ENCODE results near the gene PIMREG. TPM values are rescaled to one million over a fixed set of nuclear protein-coding genes. Genes with fewer than 3 reads are reported as not detected.

The PIMREG gene
- total RNA-seq, 2 experiments from 2014 or later = 16.7 to 16.9 TPM

DNA sequence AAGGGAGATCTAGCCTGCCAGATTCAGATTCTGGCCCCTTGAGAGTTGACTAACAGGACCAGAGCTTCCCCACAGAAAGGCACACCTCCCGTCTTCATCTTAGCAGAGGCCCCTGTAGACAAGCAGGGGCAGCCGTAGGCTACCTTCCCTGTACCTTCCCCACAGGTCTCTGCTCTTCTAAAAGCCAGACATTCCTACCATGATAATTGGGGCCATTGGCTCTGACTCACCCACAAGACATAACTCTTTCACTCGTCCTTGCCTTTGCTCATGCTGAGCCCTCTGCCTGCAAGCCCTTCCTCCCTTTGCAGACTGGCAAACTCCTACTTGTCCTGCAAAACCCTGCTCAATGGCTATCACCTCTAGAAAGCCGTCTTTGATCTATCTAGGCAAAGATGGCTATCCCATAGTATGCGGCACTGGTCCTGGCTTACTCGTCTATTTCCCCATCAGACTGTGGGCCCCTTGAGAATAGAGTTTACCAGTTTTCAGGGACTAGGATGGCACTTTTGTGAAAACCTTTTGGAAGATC is 43.8 kb downstream of the PIMREG start:
- no peak overlapping the region for H3K4me3 Mint-ChIP-seq
- H3K36me3 Mint-ChIP-seq = no peaks in the 10 kb centered on the region
- no peak for DNase-seq
- no peak overlapping the region for H3K27ac Mint-ChIP-seq
- no peaks in the 10 kb centered on the region for H3K9me3 Mint-ChIP-seq
- ChIA-PET CTCF (no interaction called here), POLR2A (no interaction called here)
- H3K4me1 Mint-ChIP-seq (ENCODE audit: low read depth) = no peaks in the 10 kb centered on the region
- intact Hi-C loops (cut with micrococcal nuclease) = no loop called here
- H3K27me3 Mint-ChIP-seq = peaks cover 13% of the 10 kb centered on the region

DNA sequence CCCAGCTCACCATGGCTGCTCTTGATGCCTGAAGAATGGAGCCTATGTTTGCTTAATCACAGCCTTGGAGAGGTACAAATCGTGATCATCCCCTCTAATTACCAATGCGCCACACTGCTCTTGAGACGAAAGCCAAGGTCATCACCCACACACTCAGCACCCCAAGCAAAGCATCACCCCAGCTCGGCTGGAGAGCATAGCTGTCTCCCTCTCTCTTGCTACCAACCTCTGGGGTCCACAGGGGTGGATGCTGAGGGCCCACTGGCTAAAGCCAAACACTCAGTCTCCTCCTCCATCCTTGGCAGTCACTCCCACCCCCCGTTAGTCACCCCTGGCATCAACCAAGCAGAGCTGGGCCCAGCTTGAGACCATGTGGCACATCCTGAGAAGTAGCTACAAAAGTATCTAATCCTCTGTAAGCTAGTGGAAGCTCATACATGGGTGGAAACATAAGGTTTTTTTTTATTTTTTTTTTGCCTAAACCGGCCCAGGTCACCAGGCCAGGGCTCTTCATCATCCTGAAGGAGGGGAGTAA is 44.8 kb downstream of the PIMREG start:
- ChIA-PET POLR2A (no interaction called here), CTCF (no interaction called here)
- intact Hi-C loops (cut with micrococcal nuclease) = no loop called here
- Mint-ChIP-seq H3K27me3 (peaks cover 13% of the 10 kb centered on the region), H3K9me3 (no peaks in the 10 kb centered on the region), H3K36me3 (no peaks in the 10 kb centered on the region), H3K4me3 (no peak overlapping the region), H3K4me1 (ENCODE audit: low read depth) (no peaks in the 10 kb centered on the region), H3K27ac (no peak overlapping the region)
- DNase-seq = no peak

DNA sequence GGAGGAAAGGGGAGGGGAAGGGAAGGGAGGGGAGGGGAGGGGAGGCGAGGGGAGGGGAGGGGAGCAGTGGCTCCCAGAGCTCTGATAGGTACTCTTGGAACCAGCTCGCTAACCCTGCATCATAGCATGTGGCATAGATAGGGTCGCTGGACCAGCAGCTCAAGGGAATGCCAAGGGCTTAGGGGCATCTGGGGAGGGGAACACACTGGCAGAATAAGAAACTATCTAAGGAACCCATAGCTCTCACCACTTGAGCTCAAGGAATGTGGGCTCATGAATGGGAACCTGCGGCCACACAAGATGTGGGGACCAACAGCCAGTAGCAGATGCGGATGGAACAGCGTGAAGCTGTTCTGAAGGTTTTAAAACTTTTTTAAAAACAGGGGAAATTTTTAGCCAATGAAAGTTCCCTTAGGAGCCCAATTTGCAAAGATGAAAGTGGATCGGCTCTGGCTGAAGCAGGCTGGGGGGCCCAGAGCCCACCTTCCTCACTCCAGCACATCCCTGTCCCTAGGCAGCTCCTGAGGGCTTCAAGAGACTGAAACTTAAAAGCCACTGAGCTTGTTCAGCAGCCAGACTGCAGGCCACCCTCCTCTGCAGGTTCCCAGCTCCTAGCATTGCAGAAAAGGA is 46.9 kb downstream of the PIMREG start:
- intact Hi-C loops (cut with micrococcal nuclease) = no loop called here
- Mint-ChIP-seq H3K4me3 (no peak overlapping the region), H3K36me3 (no peaks in the 10 kb centered on the region), H3K27me3 (peaks cover 9% of the 10 kb centered on the region), H3K27ac (no peak overlapping the region), H3K9me3 (no peaks in the 10 kb centered on the region), H3K4me1 (ENCODE audit: low read depth) (peaks cover 9% of the 10 kb centered on the region)
- ChIA-PET CTCF (interaction anchor here (2.2 kb wide), 1 partner anchor 18 kb away, joined by 7 read pairs; no protein-coding TSS in a partner anchor), POLR2A (interaction anchor here (0.5 kb wide), 1 partner anchor 128 kb away, joined by 3 read pairs; no protein-coding TSS in a partner anchor)
- DNase-seq = no peak

DNA sequence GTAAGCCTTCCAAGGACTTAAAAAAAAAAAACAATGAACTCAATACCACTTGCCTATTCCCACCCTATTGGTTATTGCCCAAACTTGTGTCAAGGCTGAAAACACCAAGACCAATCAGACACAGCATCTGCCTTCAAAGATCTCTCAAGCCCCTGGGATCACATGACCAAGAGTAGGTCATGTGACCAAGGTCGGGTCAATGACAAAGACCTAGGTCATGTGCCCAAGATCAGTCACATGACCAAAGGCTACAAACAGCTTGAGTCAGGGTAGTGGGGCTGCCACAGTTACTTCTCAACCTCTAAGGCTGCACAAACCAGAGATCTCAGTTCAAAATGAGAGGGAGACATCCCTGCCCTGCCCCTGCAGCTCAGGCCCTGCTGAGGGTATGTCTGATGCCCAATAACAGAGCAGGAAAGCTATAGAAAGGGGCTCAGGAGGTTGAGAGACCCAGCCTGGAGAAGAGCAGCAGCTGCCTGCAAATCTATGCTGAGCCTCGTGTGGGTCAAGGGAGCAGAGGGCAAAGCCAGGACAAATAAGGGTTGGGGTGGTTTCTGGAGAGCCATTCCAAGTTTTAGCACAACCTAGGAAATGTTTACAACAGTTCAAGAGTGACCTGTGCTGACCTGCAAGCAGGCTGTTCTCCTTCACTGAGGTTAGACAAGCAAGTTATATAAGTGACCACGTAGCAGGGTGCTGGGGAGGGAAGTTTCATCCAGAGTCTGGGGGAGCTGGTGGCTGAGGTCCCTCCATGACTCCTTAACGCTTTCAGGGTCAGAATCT is 48.8 kb downstream of the PIMREG start:
- intact Hi-C loops (cut with micrococcal nuclease) = no loop called here
- H3K4me3 Mint-ChIP-seq = no peak overlapping the region
- ChIA-PET CTCF (no interaction called here), POLR2A (no interaction called here)
- no peaks in the 10 kb centered on the region for H3K9me3 Mint-ChIP-seq
- peaks cover 2% of the 10 kb centered on the region for H3K27me3 Mint-ChIP-seq
- no peak for DNase-seq
- H3K4me1 Mint-ChIP-seq (ENCODE audit: low read depth) = peaks cover 14% of the 10 kb centered on the region
- H3K27ac Mint-ChIP-seq = no peak overlapping the region
- H3K36me3 Mint-ChIP-seq = no peaks in the 10 kb centered on the region

DNA sequence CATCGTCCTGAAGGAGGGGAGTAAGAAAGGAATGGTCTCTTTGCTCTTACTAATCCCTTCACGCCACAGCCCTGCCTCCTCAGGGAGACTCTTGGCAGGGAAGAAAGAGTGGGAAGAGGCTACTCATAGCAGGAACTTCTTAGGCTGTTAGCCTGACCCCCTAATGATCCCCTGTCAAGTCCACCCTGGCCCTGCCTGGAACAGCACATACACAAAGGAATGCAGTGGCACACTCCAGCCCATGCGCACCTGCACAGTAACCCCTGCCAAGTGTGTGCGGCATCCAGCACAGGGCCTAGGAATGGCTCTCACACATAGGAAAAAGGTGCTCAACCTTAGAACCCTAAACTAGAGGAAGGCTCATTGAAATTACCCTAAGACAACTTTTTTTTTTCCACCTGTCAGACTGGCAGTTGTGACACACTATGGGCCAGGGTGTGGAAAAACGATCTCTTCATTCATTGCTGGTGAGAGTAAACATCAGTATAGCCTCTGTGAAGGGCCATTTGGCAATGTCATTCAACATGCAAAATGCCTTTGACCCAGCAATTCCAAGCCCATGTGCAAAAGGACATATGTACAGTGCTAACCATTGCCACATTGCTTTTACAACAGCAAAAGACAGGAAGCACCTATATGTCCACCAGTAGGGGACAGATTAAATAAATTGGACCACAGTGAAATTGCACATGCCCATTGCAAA is 50.1 kb downstream of the PIMREG start:
- no peak overlapping the region for H3K27ac Mint-ChIP-seq
- no peak for DNase-seq
- H3K36me3 Mint-ChIP-seq = no peaks in the 10 kb centered on the region
- no peaks in the 10 kb centered on the region for H3K27me3 Mint-ChIP-seq
- CTCF ChIA-PET = interaction anchor here (1.8 kb wide), 1 partner anchor 22 kb away, joined by 6 read pairs; no protein-coding TSS in a partner anchor
- peaks cover 14% of the 10 kb centered on the region for H3K4me1 Mint-ChIP-seq (ENCODE audit: low read depth)
- intact Hi-C loops (cut with micrococcal nuclease) = no loop called here
- POLR2A ChIA-PET = no interaction called here
- no peak overlapping the region for H3K4me3 Mint-ChIP-seq
- no peaks in the 10 kb centered on the region for H3K9me3 Mint-ChIP-seq

DNA sequence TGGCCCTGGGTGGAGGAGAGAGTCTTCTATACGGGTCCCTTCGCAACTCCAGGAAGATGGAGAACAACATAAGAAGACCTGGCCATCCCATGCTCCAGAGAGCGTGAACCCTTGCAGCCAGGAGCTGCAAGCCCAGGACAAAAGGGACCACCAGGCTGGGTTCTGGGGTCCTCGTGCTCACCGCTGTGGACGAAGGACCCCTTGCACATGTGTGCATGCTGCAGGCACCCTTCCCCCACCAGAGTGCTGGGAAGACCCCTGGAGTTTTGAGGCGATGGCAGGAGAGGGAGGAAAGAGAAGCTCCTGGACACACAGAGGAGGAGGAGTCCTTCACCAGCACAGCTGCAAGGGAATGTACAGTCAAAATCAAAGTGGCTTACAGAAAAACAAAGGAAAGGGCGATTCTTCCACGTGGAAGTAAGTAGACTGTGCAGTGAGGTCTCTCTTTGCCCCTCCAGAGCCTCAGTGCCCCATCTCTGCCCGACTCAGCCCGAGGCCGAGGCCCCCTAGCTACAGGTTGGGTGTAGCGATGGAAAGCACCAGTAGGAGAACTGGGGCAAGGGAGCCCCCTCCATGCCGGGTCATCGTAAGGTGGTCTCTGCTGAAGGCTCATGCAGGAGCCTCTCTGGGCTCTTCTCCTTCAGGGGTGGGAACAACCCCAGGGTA is 51.3 kb downstream of the PIMREG start:
- no peak for DNase-seq
- no peak overlapping the region for H3K4me3 Mint-ChIP-seq

DNA sequence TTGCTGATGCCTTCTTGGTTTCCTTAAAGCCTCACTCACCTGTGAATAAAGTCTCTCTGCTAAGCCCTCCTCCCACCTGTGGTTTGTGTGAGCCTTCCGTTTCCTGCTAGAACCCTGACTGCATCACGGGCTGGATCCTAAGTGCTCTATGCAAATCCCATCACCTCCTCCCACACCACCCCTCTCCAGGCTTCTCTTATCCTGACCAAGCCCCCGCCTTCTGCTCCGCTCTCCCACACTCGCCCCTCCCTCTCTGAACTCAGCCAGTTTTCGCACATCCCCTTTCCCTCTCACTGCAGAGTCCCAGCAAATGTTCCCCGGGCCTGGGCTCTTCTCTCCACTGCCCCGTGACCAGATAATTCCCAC is 51.8 kb downstream of the PIMREG start:
- CTCF ChIA-PET = interaction anchor here (1.8 kb wide), 1 partner anchor 24 kb away, joined by 6 read pairs; no protein-coding TSS in a partner anchor

More for the DNA sequence above, 51.3 kb downstream of the PIMREG start:
- H3K27ac Mint-ChIP-seq = no peak overlapping the region
- H3K4me1 Mint-ChIP-seq (ENCODE audit: low read depth) = peaks cover 14% of the 10 kb centered on the region
- CTCF ChIA-PET = interaction anchor here (1.8 kb wide), 1 partner anchor 23 kb away, joined by 6 read pairs; no protein-coding TSS in a partner anchor
- H3K27me3 Mint-ChIP-seq = no peaks in the 10 kb centered on the region
- H3K9me3 Mint-ChIP-seq = no peaks in the 10 kb centered on the region
- H3K36me3 Mint-ChIP-seq = no peaks in the 10 kb centered on the region
- POLR2A ChIA-PET = no interaction called here
- intact Hi-C loops (cut with micrococcal nuclease) = no loop called here

DNA sequence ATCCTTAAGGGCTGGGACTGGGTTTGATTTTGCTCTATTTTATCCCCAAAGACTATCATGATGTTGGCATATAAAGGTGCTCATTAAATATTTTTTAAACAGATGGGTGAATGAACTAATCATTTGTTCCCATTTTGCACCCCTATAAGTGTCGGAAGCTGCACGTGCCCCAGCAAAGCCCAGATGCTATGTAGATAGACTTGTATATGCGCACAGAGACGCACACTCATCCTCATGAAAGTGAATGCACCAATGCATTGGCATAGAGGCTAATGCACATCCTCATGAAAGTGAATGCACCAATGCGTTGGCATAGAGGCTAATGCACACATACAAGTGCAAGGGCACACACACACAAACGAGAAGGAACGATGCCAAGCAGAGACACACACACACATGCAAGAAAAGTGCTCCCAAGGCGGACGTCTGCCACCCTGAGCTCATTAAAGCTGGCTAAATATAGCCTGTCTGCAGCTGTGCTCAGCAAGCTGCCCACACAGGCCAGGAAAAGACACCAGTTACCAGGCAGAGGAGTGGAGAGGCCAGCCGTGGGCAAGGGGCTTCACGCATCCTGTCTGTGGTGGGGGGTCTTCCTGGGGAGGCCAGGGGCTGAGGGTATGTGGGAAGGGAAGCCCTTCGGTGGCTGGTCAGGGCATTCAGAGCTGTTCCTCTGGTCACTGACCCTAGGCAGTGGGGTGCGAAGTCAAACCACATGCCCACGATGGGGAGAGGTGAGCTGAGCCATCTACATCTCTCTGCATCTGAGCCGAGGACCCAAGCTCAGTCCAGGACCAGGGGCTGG is 52.6 kb downstream of the PIMREG start:
- intact Hi-C loops (cut with micrococcal nuclease) = no loop called here
- H3K4me3 Mint-ChIP-seq = no peak overlapping the region
- no peaks in the 10 kb centered on the region for H3K9me3 Mint-ChIP-seq
- H3K4me1 Mint-ChIP-seq (ENCODE audit: low read depth) = peaks cover 14% of the 10 kb centered on the region
- DNase-seq = no peak
- ChIA-PET CTCF (interaction anchor here (1.0 kb wide), 1 partner anchor 23 kb away, joined by 5 read pairs; no protein-coding TSS in a partner anchor), POLR2A (no interaction called here)
- no peaks in the 10 kb centered on the region for H3K27me3 Mint-ChIP-seq
- no peak overlapping the region for H3K27ac Mint-ChIP-seq
- H3K36me3 Mint-ChIP-seq = no peaks in the 10 kb centered on the region

More for the DNA sequence above, 51.8 kb downstream of the PIMREG start:
- POLR2A ChIA-PET = no interaction called here
- Mint-ChIP-seq H3K36me3 (no peaks in the 10 kb centered on the region), H3K4me1 (ENCODE audit: low read depth) (peaks cover 14% of the 10 kb centered on the region), H3K4me3 (no peak overlapping the region), H3K9me3 (no peaks in the 10 kb centered on the region), H3K27me3 (no peaks in the 10 kb centered on the region), H3K27ac (no peak overlapping the region)
- peak; percentile 34 for DNase-seq
- intact Hi-C loops (cut with micrococcal nuclease) = no loop called here

DNA sequence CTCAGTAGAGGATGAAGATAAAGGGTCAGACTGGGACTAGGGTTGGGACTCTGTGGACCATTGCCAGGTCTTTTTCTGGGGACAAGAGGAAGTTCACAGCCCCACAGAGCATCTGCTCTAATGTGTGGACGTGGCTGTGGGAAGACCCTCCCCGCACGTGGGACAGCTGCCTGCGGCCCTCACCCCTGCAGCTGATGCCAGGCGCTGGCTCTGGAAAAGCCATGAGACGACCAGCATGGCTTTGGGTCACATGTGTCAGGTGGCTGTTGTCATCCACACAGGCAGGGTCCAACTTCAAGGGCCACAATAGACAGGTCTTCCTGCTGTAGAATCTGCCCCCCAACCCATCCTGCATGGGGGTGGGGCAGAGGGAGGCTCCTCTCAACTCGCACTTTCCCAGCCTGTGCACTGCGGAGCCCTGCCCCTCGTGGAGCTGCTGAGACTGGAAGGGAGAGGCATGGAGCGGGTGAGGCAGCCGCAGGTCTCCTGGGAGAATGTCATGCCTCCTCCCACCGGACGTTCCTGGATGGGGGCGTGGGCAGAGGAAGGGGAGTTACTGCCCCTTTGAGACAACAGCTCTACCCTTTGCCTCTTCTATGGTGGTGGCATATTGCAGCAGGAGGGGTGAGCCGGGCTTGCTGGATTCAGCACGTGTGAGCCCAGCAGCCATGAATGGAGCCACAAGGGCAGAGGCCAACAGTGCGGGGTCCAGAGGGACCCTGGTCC is 53.4 kb downstream of the PIMREG start:
- intact Hi-C loops (cut with micrococcal nuclease) = no loop called here
- Mint-ChIP-seq H3K27ac (no peak overlapping the region), H3K36me3 (no peaks in the 10 kb centered on the region), H3K4me1 (ENCODE audit: low read depth) (peaks cover 14% of the 10 kb centered on the region), H3K27me3 (no peaks in the 10 kb centered on the region), H3K9me3 (no peaks in the 10 kb centered on the region), H3K4me3 (no peak overlapping the region)
- DNase-seq = no peak
- ChIA-PET CTCF (interaction anchor here (1.0 kb wide), 1 partner anchor 24 kb away, joined by 5 read pairs; no protein-coding TSS in a partner anchor), POLR2A (no interaction called here)

DNA sequence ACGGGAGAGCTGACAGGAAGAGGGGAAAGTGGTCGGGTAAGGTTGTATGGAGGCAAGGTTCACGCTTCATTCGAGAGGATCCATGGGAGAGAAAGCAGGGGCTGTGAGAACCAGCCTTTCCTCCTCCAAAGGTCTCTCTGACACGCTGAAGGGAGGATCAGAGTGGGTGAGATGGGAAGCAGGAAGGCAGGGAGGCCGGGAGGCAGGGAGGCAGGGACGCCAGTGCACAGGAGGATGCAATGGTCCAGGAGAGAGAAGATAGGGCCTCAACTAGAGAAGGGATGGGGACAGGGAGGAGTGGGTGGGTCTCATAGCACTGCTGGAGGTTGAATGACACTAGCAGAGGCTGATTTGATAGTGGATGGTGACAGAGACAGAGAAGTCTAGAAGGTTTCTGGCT is 54.1 kb downstream of the PIMREG start:
- ChIA-PET CTCF (no interaction called here), POLR2A (no interaction called here)
- Mint-ChIP-seq H3K4me3 (no peak overlapping the region), H3K36me3 (no peaks in the 10 kb centered on the region), H3K27me3 (no peaks in the 10 kb centered on the region), H3K9me3 (no peaks in the 10 kb centered on the region), H3K4me1 (ENCODE audit: low read depth) (peaks cover 14% of the 10 kb centered on the region), H3K27ac (no peak overlapping the region)
- intact Hi-C loops (cut with micrococcal nuclease) = no loop called here
- DNase-seq = no peak

All from activated CD4-positive, alpha-beta memory T cell treated with anti-CD3 and anti-CD28 coated beads for 36 hours (primary cell).